Measurements from ENCODE around the gene LYPD1.

Gene LYPD1

DNA sequence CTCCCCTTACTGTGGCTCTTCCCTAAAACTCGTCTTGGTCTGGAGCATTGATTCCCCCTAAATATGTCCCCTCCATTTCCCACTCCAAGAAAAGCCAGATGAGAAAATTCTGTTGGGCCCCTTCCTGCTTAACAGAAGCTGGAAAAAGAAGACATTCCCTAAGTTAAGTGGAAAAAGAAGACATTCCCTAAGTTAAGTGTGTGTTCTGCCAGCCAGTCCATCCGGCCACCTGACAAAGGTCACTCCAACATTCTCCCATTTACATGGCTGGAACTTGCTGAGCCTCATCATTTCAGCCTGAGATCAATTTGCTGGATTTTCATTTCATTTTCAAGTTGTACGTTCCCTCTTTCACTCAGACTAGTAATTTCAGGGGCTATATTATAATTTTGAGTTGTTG lies 52.0 kb downstream of the LYPD1 start:
- H3K4ac ChIP-seq (ENCODE audit: low read depth in 1 of 2, low read length in 2 of 2) = no peak overlapping the region
- H2BK120ac ChIP-seq (ENCODE audit: low read depth, low read length) = no peak overlapping the region
- WGBS = 55% methylated on average over 2 of the region's 3 CpGs

DNA sequence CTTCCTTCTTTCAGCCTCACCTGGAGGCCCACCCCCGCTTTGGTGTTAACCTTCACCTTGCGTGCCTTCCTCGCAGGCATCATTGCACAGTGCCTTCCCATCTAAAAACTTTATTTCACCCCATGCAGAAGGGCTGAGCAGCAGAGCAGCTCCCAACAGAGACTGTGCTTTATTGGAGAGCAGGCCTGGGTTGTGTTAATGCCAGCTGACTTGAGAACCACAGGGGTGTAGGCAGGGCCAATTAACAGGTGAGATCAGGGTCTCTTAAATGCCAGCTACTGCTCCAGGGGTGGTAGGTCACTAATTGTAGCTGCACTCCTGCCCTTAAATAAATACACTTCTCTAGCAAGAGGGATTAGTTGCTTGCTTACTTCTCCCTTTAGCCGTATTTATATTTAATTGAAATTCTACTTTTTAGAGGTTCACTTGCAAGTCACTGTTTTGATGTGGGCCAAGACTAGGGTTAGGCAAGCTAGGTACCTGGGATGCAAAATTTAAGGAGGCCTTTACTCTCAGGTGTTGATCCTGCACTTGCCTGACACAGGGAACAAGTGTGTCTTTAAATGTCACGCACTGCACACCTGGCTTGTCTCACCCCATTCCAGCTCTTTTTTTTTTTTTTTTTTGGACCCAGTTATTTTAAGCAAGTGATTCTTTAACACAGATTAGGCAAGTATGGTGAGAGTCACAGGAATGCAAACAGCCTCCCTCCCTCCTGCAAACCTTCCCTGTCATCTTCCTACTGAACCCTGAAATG lies 54.5 kb downstream of the LYPD1 start:
- WGBS = 82% methylated on average over 3 of the region's 5 CpGs
- no peak overlapping the region for H2BK5ac ChIP-seq (ENCODE audit: low read depth, low read length, poor library complexity, severe bottlenecking)
- no peak overlapping the region for H3K14ac ChIP-seq (ENCODE audit: low read length in 2 of 2)
- H2BK12ac ChIP-seq (ENCODE audit: low read length in 2 of 2) = no peak overlapping the region
- no peak overlapping the region for H3K9ac ChIP-seq (ENCODE audit: low read length)
- no peak overlapping the region for H4K8ac ChIP-seq (ENCODE audit: low read length)
- H3K4me3 ChIP-seq (ENCODE audit: insufficient read depth in 1 of 2, low read depth in 1 of 2, low read length in 2 of 2) = no peak overlapping the region
- H2AFZ ChIP-seq (ENCODE audit: low read depth, low read length) = no peak overlapping the region
- no peak overlapping the region for H3K4me2 ChIP-seq (ENCODE audit: low read length, poor library complexity, severe bottlenecking)
- no peaks in the 10 kb centered on the region for H3K27me3 ChIP-seq (ENCODE audit: control insufficient read depth in 1 of 2, insufficient read depth in 1 of 2, low read length in 2 of 2)
- H2AK5ac ChIP-seq (ENCODE audit: low read length, severe bottlenecking) = no peak overlapping the region
- peaks cover 21% of the 10 kb centered on the region for H3K79me1 ChIP-seq (replicated peaks; ENCODE audit: low read length, poor library complexity, severe bottlenecking)
- H4K91ac ChIP-seq (ENCODE audit: low read length) = no peak overlapping the region
- no peak overlapping the region for H3K27ac ChIP-seq (ENCODE audit: low read length, poor library complexity, severe bottlenecking)
- H3K23ac ChIP-seq (ENCODE audit: low read length in 2 of 2) = no peak overlapping the region
- peaks cover 6% of the 10 kb centered on the region for H3K4me1 ChIP-seq (ENCODE audit: control insufficient read depth, insufficient read depth, low read depth, low read length)
- DNase-seq = no peak
- H2BK120ac ChIP-seq (ENCODE audit: low read depth, low read length) = no peak overlapping the region
- H3K4ac ChIP-seq (ENCODE audit: low read depth in 1 of 2, low read length in 2 of 2) = no peak overlapping the region
- H3K36me3 ChIP-seq (ENCODE audit: control insufficient read depth in 1 of 2, insufficient read depth in 2 of 2, low read depth in 1 of 2, low read length in 2 of 2) = peaks cover 0 to 4% of the 10 kb centered on the region in 2 experiments
- H2BK15ac ChIP-seq (ENCODE audit: low read depth, poor library complexity, severe bottlenecking) = no peak overlapping the region
- H3K18ac ChIP-seq (ENCODE audit: low read depth in 1 of 2, low read length in 2 of 2) = no peak overlapping the region
- no peaks in the 10 kb centered on the region for H3K9me3 ChIP-seq (ENCODE audit: control insufficient read depth, low read length)

More for the DNA sequence above, 52.0 kb downstream of the LYPD1 start:
- Histone ChIP-seq H4K91ac (ENCODE audit: low read length) (no peak overlapping the region), H4K8ac (ENCODE audit: low read length) (no peak overlapping the region), H3K27ac (ENCODE audit: low read length, poor library complexity, severe bottlenecking) (no peak overlapping the region), H3K4me1 (ENCODE audit: control insufficient read depth, insufficient read depth, low read depth, low read length) (peaks cover 6% of the 10 kb centered on the region), H3K4me2 (ENCODE audit: low read length, poor library complexity, severe bottlenecking) (no peak overlapping the region), H3K79me1 (replicated peaks; ENCODE audit: low read length, poor library complexity, severe bottlenecking) (peaks cover 25% of the 10 kb centered on the region), H3K23ac (ENCODE audit: low read length in 2 of 2) (no peak overlapping the region), H2AFZ (ENCODE audit: low read depth, low read length) (no peak overlapping the region), H3K9me3 (ENCODE audit: control insufficient read depth, low read length) (no peaks in the 10 kb centered on the region), H2BK15ac (ENCODE audit: low read depth, poor library complexity, severe bottlenecking) (no peak overlapping the region), H3K27me3 (ENCODE audit: control insufficient read depth in 1 of 2, insufficient read depth in 1 of 2, low read length in 2 of 2) (no peaks in the 10 kb centered on the region), H3K9ac (ENCODE audit: low read length) (no peak overlapping the region), H2BK5ac (ENCODE audit: low read depth, low read length, poor library complexity, severe bottlenecking) (no peak overlapping the region), H2BK12ac (ENCODE audit: low read length in 2 of 2) (no peak overlapping the region), H3K4me3 (ENCODE audit: insufficient read depth in 1 of 2, low read depth in 1 of 2, low read length in 2 of 2) (no peak overlapping the region), H3K36me3 (ENCODE audit: control insufficient read depth in 1 of 2, insufficient read depth in 2 of 2, low read depth in 1 of 2, low read length in 2 of 2) (peaks cover 0 to 4% of the 10 kb centered on the region in 2 experiments), H2AK5ac (ENCODE audit: low read length, severe bottlenecking) (no peak overlapping the region), H3K18ac (ENCODE audit: low read depth in 1 of 2, low read length in 2 of 2) (no peak overlapping the region), H3K14ac (ENCODE audit: low read length in 2 of 2) (no peak overlapping the region)
- no peak for DNase-seq

DNA sequence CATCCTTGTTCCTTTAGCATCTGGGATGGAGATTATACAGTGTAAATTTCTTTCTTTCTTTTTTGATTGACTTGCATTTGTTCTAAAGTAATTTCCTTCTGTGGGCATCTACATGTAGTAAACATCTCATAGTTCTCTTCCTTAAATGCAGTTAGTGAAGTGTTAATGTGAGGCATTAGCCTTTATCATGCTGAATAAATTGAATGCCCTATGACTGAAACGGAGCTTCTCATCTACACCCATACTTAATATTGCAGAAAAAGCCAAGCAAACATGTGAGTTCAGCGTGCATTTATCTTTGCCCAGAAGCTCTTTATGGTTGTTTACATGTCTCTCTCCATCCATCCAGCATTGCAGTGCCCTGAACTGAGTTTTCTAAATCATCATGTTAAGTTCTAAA lies 58.3 kb downstream of the LYPD1 start:
- Histone ChIP-seq H2AK5ac (ENCODE audit: low read length, severe bottlenecking) (no peak overlapping the region), H3K9ac (ENCODE audit: low read length) (no peak overlapping the region), H3K18ac (ENCODE audit: low read depth in 1 of 2, low read length in 2 of 2) (no peak overlapping the region), H3K4ac (ENCODE audit: low read depth in 1 of 2, low read length in 2 of 2) (no peak overlapping the region), H2BK5ac (ENCODE audit: low read depth, low read length, poor library complexity, severe bottlenecking) (no peak overlapping the region), H2BK120ac (ENCODE audit: low read depth, low read length) (no peak overlapping the region), H3K27me3 (ENCODE audit: control insufficient read depth in 1 of 2, insufficient read depth in 1 of 2, low read length in 2 of 2) (no peaks in the 10 kb centered on the region), H3K14ac (ENCODE audit: low read length in 2 of 2) (no peak overlapping the region), H3K4me3 (ENCODE audit: insufficient read depth in 1 of 2, low read depth in 1 of 2, low read length in 2 of 2) (no peak overlapping the region), H4K8ac (ENCODE audit: low read length) (no peak overlapping the region), H2BK15ac (ENCODE audit: low read depth, poor library complexity, severe bottlenecking) (no peak overlapping the region), H3K27ac (ENCODE audit: low read length, poor library complexity, severe bottlenecking) (no peak overlapping the region), H2AFZ (ENCODE audit: low read depth, low read length) (no peak overlapping the region), H3K36me3 (ENCODE audit: control insufficient read depth in 1 of 2, insufficient read depth in 2 of 2, low read depth in 1 of 2, low read length in 2 of 2) (no peaks in the 10 kb centered on the region), H2BK12ac (ENCODE audit: low read length in 2 of 2) (no peak overlapping the region), H3K79me1 (replicated peaks; ENCODE audit: low read length, poor library complexity, severe bottlenecking) (peaks cover 10% of the 10 kb centered on the region), H4K91ac (ENCODE audit: low read length) (no peak overlapping the region), H3K4me2 (ENCODE audit: low read length, poor library complexity, severe bottlenecking) (no peak overlapping the region), H3K4me1 (ENCODE audit: control insufficient read depth, insufficient read depth, low read depth, low read length) (peaks cover 4% of the 10 kb centered on the region), H3K9me3 (ENCODE audit: control insufficient read depth, low read length) (no peaks in the 10 kb centered on the region), H3K23ac (ENCODE audit: low read length in 2 of 2) (no peak overlapping the region)
- WGBS = 65% methylated on average over 2 of the region's 2 CpGs
- no peak for DNase-seq

DNA sequence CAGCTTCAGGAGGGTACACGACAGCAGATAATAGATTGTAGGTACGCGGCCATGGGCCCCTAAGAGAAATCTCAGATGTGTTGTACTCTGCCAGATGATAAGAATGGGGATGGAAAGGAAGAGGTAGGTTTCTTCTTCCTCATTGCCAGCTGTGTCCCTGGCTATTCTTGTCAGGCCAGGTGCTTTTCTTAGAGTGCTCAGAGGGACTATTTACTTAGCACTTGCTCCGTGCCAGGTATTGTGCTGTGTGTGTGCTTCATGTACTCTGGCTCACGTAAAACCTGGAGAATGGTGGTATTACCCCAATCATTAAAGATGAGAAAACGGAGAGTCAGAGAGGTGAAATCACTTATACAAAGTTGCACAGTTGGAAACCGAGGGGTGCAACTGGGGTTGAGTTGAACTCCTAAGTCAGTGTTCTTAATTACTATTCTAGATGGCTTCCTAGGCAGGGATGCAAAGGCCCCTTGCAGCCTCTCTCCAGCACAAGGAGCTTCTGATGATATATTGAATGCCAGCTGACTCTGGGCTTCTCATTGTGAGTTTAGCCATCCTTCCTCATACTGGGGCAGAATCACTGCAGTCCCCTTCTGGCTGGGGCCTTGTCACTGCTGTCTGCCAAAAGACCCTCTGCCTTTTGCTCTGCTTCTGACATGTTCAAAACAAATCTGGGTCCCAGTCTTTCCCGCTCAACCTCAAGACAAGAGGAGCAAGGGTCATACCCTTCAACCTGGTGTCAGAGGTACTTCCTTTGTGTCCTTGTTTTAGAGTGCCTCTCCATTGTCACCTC lies 60.7 kb downstream of the LYPD1 start:
- Histone ChIP-seq H2AFZ (ENCODE audit: low read depth, low read length) (no peak overlapping the region), H4K8ac (ENCODE audit: low read length) (no peak overlapping the region), H3K79me1 (replicated peaks; ENCODE audit: low read length, poor library complexity, severe bottlenecking) (peaks cover 4% of the 10 kb centered on the region), H2BK12ac (ENCODE audit: low read length in 2 of 2) (no peak overlapping the region), H3K4ac (ENCODE audit: low read depth in 1 of 2, low read length in 2 of 2) (no peak overlapping the region), H3K27me3 (ENCODE audit: control insufficient read depth in 1 of 2, insufficient read depth in 1 of 2, low read length in 2 of 2) (no peaks in the 10 kb centered on the region), H3K36me3 (ENCODE audit: control insufficient read depth in 1 of 2, insufficient read depth in 2 of 2, low read depth in 1 of 2, low read length in 2 of 2) (no peaks in the 10 kb centered on the region), H3K18ac (ENCODE audit: low read depth in 1 of 2, low read length in 2 of 2) (no peak overlapping the region), H3K23ac (ENCODE audit: low read length in 2 of 2) (no peak overlapping the region), H3K4me3 (ENCODE audit: insufficient read depth in 1 of 2, low read depth in 1 of 2, low read length in 2 of 2) (no peak overlapping the region), H2BK120ac (ENCODE audit: low read depth, low read length) (no peak overlapping the region), H3K27ac (ENCODE audit: low read length, poor library complexity, severe bottlenecking) (no peak overlapping the region), H3K4me2 (ENCODE audit: low read length, poor library complexity, severe bottlenecking) (no peak overlapping the region), H2BK5ac (ENCODE audit: low read depth, low read length, poor library complexity, severe bottlenecking) (no peak overlapping the region), H3K9ac (ENCODE audit: low read length) (no peak overlapping the region), H3K14ac (ENCODE audit: low read length in 2 of 2) (no peak overlapping the region), H4K91ac (ENCODE audit: low read length) (no peak overlapping the region), H3K9me3 (ENCODE audit: control insufficient read depth, low read length) (no peaks in the 10 kb centered on the region), H2BK15ac (ENCODE audit: low read depth, poor library complexity, severe bottlenecking) (no peak overlapping the region), H2AK5ac (ENCODE audit: low read length, severe bottlenecking) (no peak overlapping the region), H3K4me1 (ENCODE audit: control insufficient read depth, insufficient read depth, low read depth, low read length) (no peaks in the 10 kb centered on the region)
- no peak for DNase-seq
- WGBS = 97% methylated on average over 8 of the region's 8 CpGs

Data from mesenchymal stem cell (in vitro differentiated cells and primary cell).